ENCODE data around the gene TIMM10B.

DNA sequence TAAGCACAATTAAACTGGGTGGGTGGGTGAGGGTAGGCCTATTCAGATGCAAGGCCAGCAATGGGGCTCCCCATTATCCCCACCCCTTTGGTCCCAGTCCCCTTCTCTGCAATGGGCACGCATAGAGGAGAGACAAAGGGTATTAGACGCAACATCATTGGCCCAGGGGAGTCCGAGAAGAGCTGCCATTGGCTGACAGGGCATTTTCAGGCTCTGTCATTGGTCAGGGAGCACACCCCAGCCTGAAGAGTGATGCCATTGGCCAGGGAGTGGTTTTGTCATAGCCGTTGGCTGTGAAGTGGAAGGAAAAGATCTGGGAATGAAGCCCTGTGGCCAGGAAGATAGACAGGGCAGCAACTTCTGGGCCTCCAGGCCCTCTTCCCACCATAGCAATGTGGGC, 4.7 kb upstream of the TIMM10B start:
- TF ChIP-seq, protein P1, sequence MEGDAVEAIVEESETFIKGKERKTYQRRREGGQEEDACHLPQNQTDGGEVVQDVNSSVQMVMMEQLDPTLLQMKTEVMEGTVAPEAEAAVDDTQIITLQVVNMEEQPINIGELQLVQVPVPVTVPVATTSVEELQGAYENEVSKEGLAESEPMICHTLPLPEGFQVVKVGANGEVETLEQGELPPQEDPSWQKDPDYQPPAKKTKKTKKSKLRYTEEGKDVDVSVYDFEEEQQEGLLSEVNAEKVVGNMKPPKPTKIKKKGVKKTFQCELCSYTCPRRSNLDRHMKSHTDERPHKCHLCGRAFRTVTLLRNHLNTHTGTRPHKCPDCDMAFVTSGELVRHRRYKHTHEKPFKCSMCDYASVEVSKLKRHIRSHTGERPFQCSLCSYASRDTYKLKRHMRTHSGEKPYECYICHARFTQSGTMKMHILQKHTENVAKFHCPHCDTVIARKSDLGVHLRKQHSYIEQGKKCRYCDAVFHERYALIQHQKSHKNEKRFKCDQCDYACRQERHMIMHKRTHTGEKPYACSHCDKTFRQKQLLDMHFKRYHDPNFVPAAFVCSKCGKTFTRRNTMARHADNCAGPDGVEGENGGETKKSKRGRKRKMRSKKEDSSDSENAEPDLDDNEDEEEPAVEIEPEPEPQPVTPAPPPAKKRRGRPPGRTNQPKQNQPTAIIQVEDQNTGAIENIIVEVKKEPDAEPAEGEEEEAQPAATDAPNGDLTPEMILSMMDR (IDR thresholded peaks at IDR 0.05; ENCODE audit: insufficient read depth, low read length) = no peak
- TF ChIP-seq SPI1 (IDR thresholded peaks at IDR 0.05; ENCODE audit: borderline replicate concordance, low read depth) (no peak), GABPA (IDR thresholded peaks at IDR 0.05; ENCODE audit: low read depth) (no peak), POLR2AphosphoS5 (IDR thresholded peaks at IDR 0.05; ENCODE audit: low read depth) (no peak)
- TF ChIP-seq, protein P2, sequence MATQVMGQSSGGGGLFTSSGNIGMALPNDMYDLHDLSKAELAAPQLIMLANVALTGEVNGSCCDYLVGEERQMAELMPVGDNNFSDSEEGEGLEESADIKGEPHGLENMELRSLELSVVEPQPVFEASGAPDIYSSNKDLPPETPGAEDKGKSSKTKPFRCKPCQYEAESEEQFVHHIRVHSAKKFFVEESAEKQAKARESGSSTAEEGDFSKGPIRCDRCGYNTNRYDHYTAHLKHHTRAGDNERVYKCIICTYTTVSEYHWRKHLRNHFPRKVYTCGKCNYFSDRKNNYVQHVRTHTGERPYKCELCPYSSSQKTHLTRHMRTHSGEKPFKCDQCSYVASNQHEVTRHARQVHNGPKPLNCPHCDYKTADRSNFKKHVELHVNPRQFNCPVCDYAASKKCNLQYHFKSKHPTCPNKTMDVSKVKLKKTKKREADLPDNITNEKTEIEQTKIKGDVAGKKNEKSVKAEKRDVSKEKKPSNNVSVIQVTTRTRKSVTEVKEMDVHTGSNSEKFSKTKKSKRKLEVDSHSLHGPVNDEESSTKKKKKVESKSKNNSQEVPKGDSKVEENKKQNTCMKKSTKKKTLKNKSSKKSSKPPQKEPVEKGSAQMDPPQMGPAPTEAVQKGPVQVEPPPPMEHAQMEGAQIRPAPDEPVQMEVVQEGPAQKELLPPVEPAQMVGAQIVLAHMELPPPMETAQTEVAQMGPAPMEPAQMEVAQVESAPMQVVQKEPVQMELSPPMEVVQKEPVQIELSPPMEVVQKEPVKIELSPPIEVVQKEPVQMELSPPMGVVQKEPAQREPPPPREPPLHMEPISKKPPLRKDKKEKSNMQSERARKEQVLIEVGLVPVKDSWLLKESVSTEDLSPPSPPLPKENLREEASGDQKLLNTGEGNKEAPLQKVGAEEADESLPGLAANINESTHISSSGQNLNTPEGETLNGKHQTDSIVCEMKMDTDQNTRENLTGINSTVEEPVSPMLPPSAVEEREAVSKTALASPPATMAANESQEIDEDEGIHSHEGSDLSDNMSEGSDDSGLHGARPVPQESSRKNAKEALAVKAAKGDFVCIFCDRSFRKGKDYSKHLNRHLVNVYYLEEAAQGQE (IDR thresholded peaks at IDR 0.05; ENCODE audit: insufficient replicate concordance, low read depth) = no peak
